T-helper 1 cell treated with Interleukin-12 subunit alpha and Interleukin-12 subunit beta and Interleukin-4 antibody, amounts not matched to agents 30 μg/mL and 1 μg/mL, for 36 hours (primary cell): ENCODE data around the gene MBD3L2B.

Source experiments
- H3K27ac Mint-ChIP-seq: one replicate; pipeline ENCODE4 v1.8.0; 2021; ENCODE audit warnings: mild to moderate bottlenecking, mixed read lengths
- H3K27me3 Mint-ChIP-seq: one replicate; pipeline ENCODE4 v1.8.0; 2021; ENCODE audit warnings: low read depth, mixed read lengths
- H3K36me3 Mint-ChIP-seq: one replicate; pipeline ENCODE4 v1.8.0; 2021; ENCODE audit warnings: low read depth, mixed read lengths
- H3K4me1 Mint-ChIP-seq: one replicate; pipeline ENCODE4 v1.8.0; 2021; ENCODE audit warnings: low read depth, mixed read lengths
- H3K4me3 Mint-ChIP-seq: one replicate; pipeline ENCODE4 v1.8.0; 2021; ENCODE audit warnings: mild to moderate bottlenecking, moderate library complexity, mixed read lengths
- H3K9me3 Mint-ChIP-seq: one replicate; pipeline ENCODE4 v1.8.0; 2021; ENCODE audit warnings: mixed read lengths

Gene MBD3L2B

GRCh38 chr19:6997679-6998445 is 23.4 kb downstream of the MBD3L2B start:
- H3K4me3 Mint-ChIP-seq: peak overlapping the region; percentile 45
- peaks cover 6% of the 10 kb centered on the region for H3K4me1 Mint-ChIP-seq
- peaks cover 11% of the 10 kb centered on the region for H3K36me3 Mint-ChIP-seq
- no peaks in the 10 kb centered on the region for H3K27me3 Mint-ChIP-seq
- peaks cover 18% of the 10 kb centered on the region for H3K9me3 Mint-ChIP-seq
- no peak overlapping the region for H3K27ac Mint-ChIP-seq

GRCh38 chr19:6996810-6997209 is 24.4 kb downstream of the MBD3L2B start:
- peaks cover 18% of the 10 kb centered on the region for H3K9me3 Mint-ChIP-seq
- no peak overlapping the region for H3K27ac Mint-ChIP-seq
- peaks cover 11% of the 10 kb centered on the region for H3K36me3 Mint-ChIP-seq
- peaks cover 6% of the 10 kb centered on the region for H3K4me1 Mint-ChIP-seq
- H3K4me3 Mint-ChIP-seq: no peak overlapping the region
- no peaks in the 10 kb centered on the region for H3K27me3 Mint-ChIP-seq

- Mint-ChIP-seq H3K36me3 (peaks cover 11% of the 10 kb centered on the region), H3K4me3 (no peak overlapping the region), H3K9me3 (peaks cover 18% of the 10 kb centered on the region), H3K27me3 (no peaks in the 10 kb centered on the region), H3K4me1 (peaks cover 4% of the 10 kb centered on the region), H3K27ac (peak overlapping the region; percentile 50)
Measured at GRCh38 chr19:6995054-6995453, 26.2 kb downstream of the MBD3L2B start.

- Mint-ChIP-seq H3K27ac (no peak overlapping the region), H3K4me1 (no peaks in the 10 kb centered on the region), H3K4me3 (no peak overlapping the region), H3K9me3 (peaks cover 27% of the 10 kb centered on the region), H3K36me3 (peaks cover 7% of the 10 kb centered on the region), H3K27me3 (no peaks in the 10 kb centered on the region)
Measured at GRCh38 chr19:6988257-6988656, 33.0 kb downstream of the MBD3L2B start.

GRCh38 chr19:6987850-6988249 is 33.4 kb downstream of the MBD3L2B start:
- Mint-ChIP-seq H3K9me3 (peaks cover 30% of the 10 kb centered on the region), H3K4me1 (no peaks in the 10 kb centered on the region), H3K36me3 (peaks cover 7% of the 10 kb centered on the region), H3K27ac (no peak overlapping the region), H3K27me3 (no peaks in the 10 kb centered on the region), H3K4me3 (no peak overlapping the region)

- H3K9me3 Mint-ChIP-seq: peaks cover 47% of the 10 kb centered on the region
- no peak overlapping the region for H3K27ac Mint-ChIP-seq
- H3K27me3 Mint-ChIP-seq: no peaks in the 10 kb centered on the region
- H3K4me1 Mint-ChIP-seq: no peaks in the 10 kb centered on the region
- no peak overlapping the region for H3K4me3 Mint-ChIP-seq
- H3K36me3 Mint-ChIP-seq: peaks cover 7% of the 10 kb centered on the region
Measured at GRCh38 chr19:6983448-6983847, 37.8 kb downstream of the MBD3L2B start.

GRCh38 chr19:6979399-6979798 is 41.8 kb downstream of the MBD3L2B start:
- Mint-ChIP-seq H3K36me3 (no peaks in the 10 kb centered on the region), H3K27me3 (no peaks in the 10 kb centered on the region), H3K4me3 (no peak overlapping the region), H3K27ac (no peak overlapping the region), H3K4me1 (no peaks in the 10 kb centered on the region), H3K9me3 (peaks cover 48% of the 10 kb centered on the region)

GRCh38 chr19:6976197-6976596 is 45.0 kb downstream of the MBD3L2B start:
- Mint-ChIP-seq H3K27ac (no peak overlapping the region), H3K27me3 (no peaks in the 10 kb centered on the region), H3K9me3 (peaks cover 22% of the 10 kb centered on the region), H3K4me1 (no peaks in the 10 kb centered on the region), H3K36me3 (no peaks in the 10 kb centered on the region), H3K4me3 (no peak overlapping the region)

- Mint-ChIP-seq H3K36me3 (no peaks in the 10 kb centered on the region), H3K27me3 (no peaks in the 10 kb centered on the region), H3K9me3 (no peaks in the 10 kb centered on the region), H3K4me3 (no peak overlapping the region), H3K27ac (no peak overlapping the region), H3K4me1 (no peaks in the 10 kb centered on the region)
Measured at GRCh38 chr19:6971366-6971765, 49.9 kb downstream of the MBD3L2B start.

GRCh38 chr19:6970443-6970842 is 50.8 kb downstream of the MBD3L2B start:
- Mint-ChIP-seq H3K9me3 (no peaks in the 10 kb centered on the region), H3K27me3 (no peaks in the 10 kb centered on the region), H3K4me1 (no peaks in the 10 kb centered on the region), H3K27ac (no peak overlapping the region), H3K4me3 (no peak overlapping the region), H3K36me3 (no peaks in the 10 kb centered on the region)

- H3K4me1 Mint-ChIP-seq: no peaks in the 10 kb centered on the region
- H3K9me3 Mint-ChIP-seq: no peaks in the 10 kb centered on the region
- no peaks in the 10 kb centered on the region for H3K36me3 Mint-ChIP-seq
- H3K4me3 Mint-ChIP-seq: no peak overlapping the region
- no peaks in the 10 kb centered on the region for H3K27me3 Mint-ChIP-seq
- no peak overlapping the region for H3K27ac Mint-ChIP-seq
Measured at GRCh38 chr19:6970021-6970420, 51.2 kb downstream of the MBD3L2B start.

GRCh38 chr19:6969490-6969889 is 51.7 kb downstream of the MBD3L2B start:
- no peaks in the 10 kb centered on the region for H3K4me1 Mint-ChIP-seq
- H3K27me3 Mint-ChIP-seq: no peaks in the 10 kb centered on the region
- no peak overlapping the region for H3K4me3 Mint-ChIP-seq
- no peak overlapping the region for H3K27ac Mint-ChIP-seq
- no peaks in the 10 kb centered on the region for H3K36me3 Mint-ChIP-seq
- H3K9me3 Mint-ChIP-seq: no peaks in the 10 kb centered on the region
